HepG2 (cell line): ENCODE measurements around the gene CCDC87. TPM values are rescaled to one million over a fixed set of nuclear protein-coding genes. Genes with fewer than 3 reads are reported as not detected.

Experiments
- ARNTL ChIP-seq: sonication (generic); formaldehyde crosslinking; IDR thresholded peaks from 2 replicates; pipeline ENCODE4 v1.4.0; 2020; ENCODE audit warnings: mild to moderate bottlenecking, missing genetic modification reagents
- ATRX ChIP-seq: sonication (generic); formaldehyde crosslinking; IDR thresholded peaks from 2 replicates; pipeline ENCODE4 v1.4.0; 2020; ENCODE audit warnings: missing genetic modification reagents, borderline replicate concordance
- CBX1 ChIP-seq: IDR thresholded peaks from one replicate; pipeline ENCODE4 v1.6.1; 2016; ENCODE audit warnings: antibody characterized with exemption, low read depth
- DNMT1 ChIP-seq: sonication (generic); formaldehyde crosslinking; IDR thresholded peaks from 2 replicates; pipeline ENCODE4 v1.5.1; 2020; ENCODE audit warnings: mild to moderate bottlenecking, missing genetic modification reagents
- GATAD2A ChIP-seq: IDR thresholded peaks from 2 replicates; pipeline ENCODE4 v1.6.1; 2016
- HIVEP1 ChIP-seq: sonication (generic); formaldehyde crosslinking; IDR thresholded peaks from 2 replicates; pipeline ENCODE4 v1.4.0; 2020; ENCODE audit warnings: mild to moderate bottlenecking, missing genetic modification reagents
- KLF13 ChIP-seq: sonication (generic); formaldehyde crosslinking; IDR thresholded peaks from 2 replicates; pipeline ENCODE4 v1.4.0; 2020; ENCODE audit warnings: mild to moderate bottlenecking, missing genetic modification reagents
- MAZ ChIP-seq, 2 experiments: sonication (generic) in 1 of 2; formaldehyde crosslinking in 1 of 2; IDR thresholded peaks; 2 replicates each; pipeline versions ENCODE4 v1.5.0 to v1.6.1; 2012 to 2020; ENCODE audit warnings: low read depth in 2 of 2, mild to moderate bottlenecking in 2 of 2, borderline replicate concordance in 1 of 2, improper control_type of control experiment in 1 of 2, low read length in 1 of 2, missing genetic modification reagents in 1 of 2, moderate library complexity in 1 of 2
- NFATC3 ChIP-seq: sonication (generic); formaldehyde crosslinking; IDR thresholded peaks from 2 replicates; pipeline ENCODE4 v1.5.1; 2020; ENCODE audit warnings: mild to moderate bottlenecking, missing genetic modification reagents
- PRPF4 ChIP-seq: fragments of 200-400 bp; formaldehyde crosslinking; IDR thresholded peaks from 2 replicates; pipeline ENCODE4 v1.6.1; 2016; ENCODE audit warnings: low read length, low read depth; ENCODE audit not compliant: poor library complexity, severe bottlenecking
- RFXANK ChIP-seq: IDR thresholded peaks from 2 replicates; pipeline ENCODE4 v1.6.1; 2016
- SAFB2 ChIP-seq: sonication (generic); formaldehyde crosslinking; IDR thresholded peaks from 2 replicates; pipeline ENCODE4 v1.5.1; 2020; ENCODE audit warnings: missing genetic modification reagents, low read depth, mild to moderate bottlenecking, borderline replicate concordance
- SATB2 ChIP-seq: sonication (generic); formaldehyde crosslinking; IDR thresholded peaks from 2 replicates; pipeline ENCODE4 v1.5.0; 2020; ENCODE audit warnings: missing genetic modification reagents
- SMARCE1 ChIP-seq: fragments of 450-650 bp; IDR thresholded peaks from 2 replicates; pipeline ENCODE4 v1.6.1; 2017; ENCODE audit warnings: borderline replicate concordance
- SP2 ChIP-seq: sonication (generic); formaldehyde crosslinking; IDR thresholded peaks from 2 replicates; pipeline ENCODE4 v1.5.1; 2020; ENCODE audit warnings: mild to moderate bottlenecking, missing genetic modification reagents
- SP4 ChIP-seq: sonication (generic); formaldehyde crosslinking; IDR thresholded peaks from 2 replicates; pipeline ENCODE4 v1.8.1; 2023; ENCODE audit warnings: mild to moderate bottlenecking, missing genetic modification reagents
- SRSF9 ChIP-seq: fragments of 200-400 bp; formaldehyde crosslinking; IDR thresholded peaks from 2 replicates; pipeline ENCODE4 v1.6.1; 2018; ENCODE audit warnings: borderline replicate concordance, mild to moderate bottlenecking, low read depth, low read length; ENCODE audit not compliant: insufficient read depth, poor library complexity, severe bottlenecking
- TBP ChIP-seq: sonication (generic); formaldehyde crosslinking; IDR thresholded peaks from 2 replicates; pipeline ENCODE4 v1.5.0; 2020; ENCODE audit warnings: missing genetic modification reagents
- YEATS2 ChIP-seq: sonication (generic); formaldehyde crosslinking; IDR thresholded peaks from 2 replicates; pipeline ENCODE4 v1.4.0; 2020; ENCODE audit warnings: missing genetic modification reagents, borderline replicate concordance
- ZBTB3 ChIP-seq: sonication (generic); formaldehyde crosslinking; IDR thresholded peaks from 2 replicates; pipeline ENCODE4 v1.4.0; 2020; ENCODE audit warnings: low read depth, mild to moderate bottlenecking, moderate library complexity, missing genetic modification reagents, borderline replicate concordance
- ZMAT3 ChIP-seq: sonication (generic); formaldehyde crosslinking; conservative IDR thresholded peaks from 2 replicates; pipeline ENCODE4 v1.7.0; 2021; ENCODE audit warnings: missing genetic modification reagents
- ZMYM2 ChIP-seq: sonication (generic); formaldehyde crosslinking; IDR thresholded peaks from 2 replicates; pipeline ENCODE4 v1.8.0; 2022; ENCODE audit warnings: mild to moderate bottlenecking, missing genetic modification reagents
- ZNF124 ChIP-seq: sonication (generic); formaldehyde crosslinking; IDR thresholded peaks from 2 replicates; pipeline ENCODE4 v1.4.0; 2020; ENCODE audit warnings: missing genetic modification reagents
- ZNF543 ChIP-seq: sonication (generic); formaldehyde crosslinking; IDR thresholded peaks from 2 replicates; pipeline ENCODE4 v1.4.0; 2020; ENCODE audit warnings: mild to moderate bottlenecking, missing genetic modification reagents
- ZNF776 ChIP-seq: sonication (generic); formaldehyde crosslinking; IDR thresholded peaks from 2 replicates; pipeline ENCODE4 v1.4.0; 2020; ENCODE audit warnings: mild to moderate bottlenecking, missing genetic modification reagents
- polyA plus RNA-seq, 8 experiments: library from polyadenylated mRNA; depleted of rRNA in 3 of 8; stranded (reverse) in 7 of 8; unstranded in 1 of 8; fragments of >200 nt; fragmentation: Illumina TruSeq in 4 of 8; extraction: Trizol in 4 of 8; gene quantifications; 2 replicates each; pipeline versions ENCODE4 v1.2.1 to v1.2.3, GENCODE V29; 2011 to 2016; ENCODE audit warnings: low read depth in 4 of 8, missing spikeins in 1 of 8, mixed read lengths in 1 of 8; ENCODE audit not compliant: insufficient read depth in 1 of 8
- total RNA-seq, 5 experiments: library from RNA; depleted of rRNA; stranded (reverse); fragments of >200 nt; fragmentation: Illumina TruSeq; extraction: Trizol; gene quantifications; 2 replicates each; pipeline ENCODE4 v1.2.3, GENCODE V29; 2016; ENCODE audit warnings: low read depth in 1 of 5
- TF ChIP-seq, protein P1 (sequence below): sonication (generic); formaldehyde crosslinking; conservative IDR thresholded peaks from 2 replicates; pipeline ENCODE4 v1.4.0; 2020; ENCODE audit warnings: missing genetic modification reagents
- TF ChIP-seq, protein P2 (sequence below): sonication (generic); formaldehyde crosslinking; IDR thresholded peaks from 2 replicates; pipeline ENCODE4 v1.4.0; 2020; ENCODE audit warnings: missing genetic modification reagents
- TF ChIP-seq, protein P3 (sequence below): IDR thresholded peaks from 2 replicates; pipeline ENCODE4 v1.6.1; 2016; ENCODE audit warnings: low read depth, control low read depth

CCDC87 gene
- total and polyA plus RNA-seq, 2 of the 13 experiments (the other 11 are each of a cell fraction or from before 2014, with no cell fraction given) = 0.05 to 0.42 TPM

GRCh38 chr11:66545701-66546367 lies 47.0 kb downstream of the CCDC87 start, which contains the start of gene ZDHHC24 (continued):
- TF ChIP-seq, protein P1, sequence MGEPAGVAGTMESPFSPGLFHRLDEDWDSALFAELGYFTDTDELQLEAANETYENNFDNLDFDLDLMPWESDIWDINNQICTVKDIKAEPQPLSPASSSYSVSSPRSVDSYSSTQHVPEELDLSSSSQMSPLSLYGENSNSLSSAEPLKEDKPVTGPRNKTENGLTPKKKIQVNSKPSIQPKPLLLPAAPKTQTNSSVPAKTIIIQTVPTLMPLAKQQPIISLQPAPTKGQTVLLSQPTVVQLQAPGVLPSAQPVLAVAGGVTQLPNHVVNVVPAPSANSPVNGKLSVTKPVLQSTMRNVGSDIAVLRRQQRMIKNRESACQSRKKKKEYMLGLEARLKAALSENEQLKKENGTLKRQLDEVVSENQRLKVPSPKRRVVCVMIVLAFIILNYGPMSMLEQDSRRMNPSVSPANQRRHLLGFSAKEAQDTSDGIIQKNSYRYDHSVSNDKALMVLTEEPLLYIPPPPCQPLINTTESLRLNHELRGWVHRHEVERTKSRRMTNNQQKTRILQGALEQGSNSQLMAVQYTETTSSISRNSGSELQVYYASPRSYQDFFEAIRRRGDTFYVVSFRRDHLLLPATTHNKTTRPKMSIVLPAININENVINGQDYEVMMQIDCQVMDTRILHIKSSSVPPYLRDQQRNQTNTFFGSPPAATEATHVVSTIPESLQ (CRISPR knock-in tag) = no peak
- TF ChIP-seq SMARCE1 (no peak), ZBTB3 (CRISPR knock-in tag) (no peak), ARNTL (CRISPR knock-in tag) (peak; percentile 72), ATRX (no peak), TBP (CRISPR knock-in tag) (no peak), GATAD2A (CRISPR knock-in tag) (peak; percentile 24; the same call in 1 of the 2 replicates), ZNF124 (CRISPR knock-in tag) (no peak), KLF13 (CRISPR knock-in tag) (no peak), RFXANK (CRISPR knock-in tag) (no peak), ZMAT3 (CRISPR knock-in tag) (no peak), CBX1 (no peak), NFATC3 (no peak), SAFB2 (CRISPR knock-in tag) (peak; percentile 46; the same call in 1 of the 2 replicates), DNMT1 (CRISPR knock-in tag) (peak; percentile 69; the same call in 1 of the 2 replicates), YEATS2 (CRISPR knock-in tag) (peak; percentile 64; the same call in 1 of the 2 replicates), SRSF9 (no peak), SATB2 (CRISPR knock-in tag) (no peak), ZNF776 (CRISPR knock-in tag) (peak; percentile 82; the same call in 1 of the 2 replicates), MAZ (IDR thresholded peaks at IDR 0.05; ENCODE audit: borderline replicate concordance, low read depth, low read length) (peak; percentile 64; the same call in 1 of the 2 replicates), MAZ (CRISPR knock-in tag; IDR thresholded peaks at IDR 0.05; ENCODE audit: low read depth) (peak; percentile 42; the same call in 1 of the 2 replicates), HIVEP1 (CRISPR knock-in tag) (peak; percentile 58; the same call in 1 of the 2 replicates), ZMYM2 (CRISPR knock-in tag) (no peak), ZNF543 (no peak), SP4 (peak; percentile 98), PRPF4 (no peak), SP2 (CRISPR knock-in tag) (peak; percentile 97)
- TF ChIP-seq, protein P2, sequence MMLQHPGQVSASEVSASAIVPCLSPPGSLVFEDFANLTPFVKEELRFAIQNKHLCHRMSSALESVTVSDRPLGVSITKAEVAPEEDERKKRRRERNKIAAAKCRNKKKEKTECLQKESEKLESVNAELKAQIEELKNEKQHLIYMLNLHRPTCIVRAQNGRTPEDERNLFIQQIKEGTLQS = no peak
- TF ChIP-seq, protein P3, sequence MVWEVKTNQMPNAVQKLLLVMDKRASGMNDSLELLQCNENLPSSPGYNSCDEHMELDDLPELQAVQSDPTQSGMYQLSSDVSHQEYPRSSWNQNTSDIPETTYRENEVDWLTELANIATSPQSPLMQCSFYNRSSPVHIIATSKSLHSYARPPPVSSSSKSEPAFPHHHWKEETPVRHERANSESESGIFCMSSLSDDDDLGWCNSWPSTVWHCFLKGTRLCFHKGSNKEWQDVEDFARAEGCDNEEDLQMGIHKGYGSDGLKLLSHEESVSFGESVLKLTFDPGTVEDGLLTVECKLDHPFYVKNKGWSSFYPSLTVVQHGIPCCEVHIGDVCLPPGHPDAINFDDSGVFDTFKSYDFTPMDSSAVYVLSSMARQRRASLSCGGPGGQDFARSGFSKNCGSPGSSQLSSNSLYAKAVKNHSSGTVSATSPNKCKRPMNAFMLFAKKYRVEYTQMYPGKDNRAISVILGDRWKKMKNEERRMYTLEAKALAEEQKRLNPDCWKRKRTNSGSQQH (CRISPR knock-in tag) = no peak; the same call in 1 of the 2 replicates
